ENCODE results near the gene CACNA1A. TPM values are rescaled to one million over a fixed set of nuclear protein-coding genes. Genes with fewer than 3 reads are reported as not detected.

CACNA1A gene
- total and polyA plus RNA-seq, 2 of the 4 experiments (the other 2 are of a cell fraction): 5.9 to 15.0 TPM

GRCh38 chr19:13286195-13286985 is 219.9 kb downstream of the CACNA1A start:
- Histone ChIP-seq H3K9me1 (ENCODE audit: insufficient read depth, low read length) (no peaks in the 10 kb centered on the region), H3K4me3 (ENCODE audit: insufficient read depth, low read depth, low read length) (no peak overlapping the region), H4K8ac (ENCODE audit: low read depth in 2 of 2, low read length in 2 of 2) (no peak overlapping the region), H2BK5ac (ENCODE audit: low read depth, low read length, poor library complexity, severe bottlenecking) (no peak overlapping the region), H4K91ac (ENCODE audit: insufficient read depth, low read depth, low read length) (no peak overlapping the region), H3K18ac (ENCODE audit: low read depth, low read length) (no peak overlapping the region), H4K5ac (ENCODE audit: low read depth, low read length) (no peak overlapping the region), H3K23ac (ENCODE audit: low read depth, low read length) (no peak overlapping the region), H3K9me3 (ENCODE audit: control insufficient read depth, insufficient read depth, low read length) (no peaks in the 10 kb centered on the region), H2BK20ac (ENCODE audit: low read depth, low read length) (no peak overlapping the region), H2BK120ac (ENCODE audit: low read depth, low read length) (no peak overlapping the region), H2AK5ac (ENCODE audit: low read depth, low read length) (no peak overlapping the region), H3K9ac (ENCODE audit: low read depth, low read length) (no peak overlapping the region), H2BK15ac (ENCODE audit: low read depth, low read length) (no peak overlapping the region), H3K4me1 (ENCODE audit: control insufficient read depth, insufficient read depth, low read length) (no peaks in the 10 kb centered on the region), H3K27ac (ENCODE audit: insufficient read depth, low read length) (no peak overlapping the region), H3K27me3 (ENCODE audit: control insufficient read depth, insufficient read depth, low read length) (no peaks in the 10 kb centered on the region; the same call in 1 of the 2 replicates), H4K20me1 (ENCODE audit: insufficient read depth, low read length) (no peaks in the 10 kb centered on the region), H3K4ac (ENCODE audit: low read depth, low read length) (no peak overlapping the region), H2AFZ (replicated peaks; ENCODE audit: low read length, poor library complexity) (no peak overlapping the region), H3K36me3 (ENCODE audit: control insufficient read depth, insufficient read depth, low read length) (peaks cover 4% of the 10 kb centered on the region; the same call in 1 of the 2 replicates), H2AK9ac (replicated peaks; ENCODE audit: low read depth, low read length, poor library complexity) (no peak overlapping the region), H3K56ac (ENCODE audit: extremely low read depth, insufficient read depth, low read length) (no peak overlapping the region), H3K14ac (replicated peaks; ENCODE audit: low read depth, low read length) (no peak overlapping the region), H3K4me2 (ENCODE audit: low read depth, low read length) (no peak overlapping the region), H3K79me1 (ENCODE audit: low read depth in 1 of 2, low read length in 2 of 2) (no peaks in the 10 kb centered on the region)
- dilution Hi-C loops (cut with HindIII; ENCODE audit: low sequenced_read_pairs, unreplicated experiment): no loop called here
- no peak for ATAC-seq (ENCODE audit: low read depth)
- CTCF ChIA-PET: no interaction called here
- intact Hi-C loops (cut with micrococcal nuclease): no loop called here
- in situ Hi-C loops (cut with MboI; ENCODE audit: low sequenced_read_pairs): loop anchor here (25.0 kb wide), 2 partner anchors 426 to 576 kb away; no protein-coding TSS in a partner anchor
- POLR2A ChIA-PET (ENCODE audit: unreplicated experiment): no interaction called here
- WGBS, 2 experiments (ENCODE audit: extremely low coverage in 2 of 2, insufficient read length in 1 of 2): 89% methylated on average over 15 of the region's 31 CpGs; no CpG with 5 or more reads in 1 of the 2 experiments
- no TSS peak for BruUV-seq (replicated peaks)
- no peak for DNase-seq
- TF ChIP-seq RAD21 (IDR thresholded peaks at IDR 0.05; ENCODE audit: low read length) (no peak), USF2 (IDR thresholded peaks at IDR 0.05; ENCODE audit: low read depth, low read length) (no peak), RCOR1 (IDR thresholded peaks at IDR 0.05; ENCODE audit: insufficient replicate concordance, low read length) (no peak), NFE2L2 (IDR thresholded peaks at IDR 0.05; ENCODE audit: low read depth, low read length) (no peak), MXI1 (IDR thresholded peaks at IDR 0.05; ENCODE audit: borderline replicate concordance, low read depth, low read length) (no peak), RFX5 (IDR thresholded peaks at IDR 0.05; ENCODE audit: low read depth, low read length) (no peak), POLR2A (IDR thresholded peaks at IDR 0.05; ENCODE audit: low read depth, low read length) (no peak), BHLHE40 (IDR thresholded peaks at IDR 0.05; ENCODE audit: low read depth, low read length) (no peak), MAFK (IDR thresholded peaks at IDR 0.05; ENCODE audit: low read depth, low read length) (no peak), CEBPB (IDR thresholded peaks at IDR 0.05; ENCODE audit: low read depth, low read length) (no peak), ELK1 (IDR thresholded peaks at IDR 0.05; ENCODE audit: borderline replicate concordance, low read depth, low read length) (no peak), MAZ (IDR thresholded peaks at IDR 0.05; ENCODE audit: borderline replicate concordance, low read depth, low read length) (no peak), FOS (IDR thresholded peaks at IDR 0.05; ENCODE audit: low read depth, low read length) (no peak), CHD1 (IDR thresholded peaks at IDR 0.05; ENCODE audit: low read depth, low read length) (no peak), CTCF (conservative IDR thresholded peaks at IDR 0.05; ENCODE audit: low read depth, low read length) (no peak)

Data from IMR-90 (cell line).